Measurements from ENCODE around the gene EEIG1. TPM values are rescaled to one million over a fixed set of nuclear protein-coding genes. Genes with fewer than 3 reads are reported as not detected.

EEIG1 gene
- total and polyA plus RNA-seq, 2 of the 4 experiments (the other 2 are of a cell fraction) = 1.1 to 23.2 TPM

DNA sequence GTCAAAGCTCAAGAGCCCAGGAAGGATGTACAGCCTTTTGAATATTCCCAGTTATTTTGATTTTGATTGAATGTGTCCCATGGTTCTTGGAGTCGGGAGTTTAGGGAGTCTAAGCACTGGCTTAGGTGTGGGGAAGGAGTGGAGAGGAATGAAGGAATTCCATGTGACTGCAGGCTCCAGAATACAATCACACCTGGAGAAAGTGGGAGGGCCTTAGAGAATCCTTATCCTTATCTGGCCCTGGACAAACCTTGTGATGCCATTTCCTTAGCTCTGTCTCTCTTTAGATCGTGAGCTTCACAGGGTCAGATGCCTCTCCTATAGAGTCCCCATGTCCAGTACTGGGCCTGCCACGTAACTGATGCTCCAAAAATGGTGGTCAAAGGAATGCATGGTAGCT, 4.2 kb upstream of the EEIG1 start:
- H3K23ac ChIP-seq (ENCODE audit: low read depth, low read length) = no peak overlapping the region
- ChIA-PET POLR2A (ENCODE audit: unreplicated experiment) (no interaction called here), CTCF (no interaction called here)
- H3K4me2 ChIP-seq (ENCODE audit: low read depth, low read length) = no peak overlapping the region
- 40% methylated on average over 1 of the region's 3 CpGs; no CpG with 5 or more reads in 1 of the 2 experiments for WGBS, 2 experiments (ENCODE audit: extremely low coverage in 2 of 2, insufficient read length in 1 of 2)
- no peak overlapping the region for H3K56ac ChIP-seq (ENCODE audit: extremely low read depth, insufficient read depth, low read length)
- H4K91ac ChIP-seq (ENCODE audit: insufficient read depth, low read depth, low read length) = no peak overlapping the region
- ATAC-seq (ENCODE audit: low read depth) (no peak), DNase-seq (no peak)
- no peak overlapping the region for H2BK5ac ChIP-seq (ENCODE audit: low read depth, low read length, poor library complexity, severe bottlenecking)
- H3K9me1 ChIP-seq (ENCODE audit: insufficient read depth, low read length) = peaks cover 4% of the 10 kb centered on the region; the same call in 1 of the 2 replicates
- H2BK15ac ChIP-seq (ENCODE audit: low read depth, low read length) = no peak overlapping the region
- no peak overlapping the region for H3K18ac ChIP-seq (ENCODE audit: low read depth, low read length)
- no peak overlapping the region for H2AK5ac ChIP-seq (ENCODE audit: low read depth, low read length)
- in situ Hi-C loops (cut with MboI; ENCODE audit: low sequenced_read_pairs) (no loop called here), dilution Hi-C loops (cut with HindIII; ENCODE audit: low sequenced_read_pairs, unreplicated experiment) (no loop called here), intact Hi-C loops (cut with micrococcal nuclease) (no loop called here)
- H3K4me3 ChIP-seq (ENCODE audit: insufficient read depth, low read depth, low read length) = no peak overlapping the region
- H3K4me1 ChIP-seq (ENCODE audit: control insufficient read depth, insufficient read depth, low read length) = peaks cover 6% of the 10 kb centered on the region
- no peak overlapping the region for H2AFZ ChIP-seq (replicated peaks; ENCODE audit: low read length, poor library complexity)
- H4K20me1 ChIP-seq (ENCODE audit: insufficient read depth, low read length) = peaks cover 3% of the 10 kb centered on the region
- no peak overlapping the region for H2AK9ac ChIP-seq (replicated peaks; ENCODE audit: low read depth, low read length, poor library complexity)
- H3K14ac ChIP-seq (replicated peaks; ENCODE audit: low read depth, low read length) = no peak overlapping the region
- no peak overlapping the region for H4K5ac ChIP-seq (ENCODE audit: low read depth, low read length)
- no peaks in the 10 kb centered on the region for H3K27me3 ChIP-seq (ENCODE audit: control insufficient read depth, insufficient read depth, low read length)
- H2BK120ac ChIP-seq (ENCODE audit: low read depth, low read length) = no peak overlapping the region
- H3K36me3 ChIP-seq (ENCODE audit: control insufficient read depth, insufficient read depth, low read length) = no peaks in the 10 kb centered on the region
- no TSS peak for BruUV-seq (replicated peaks)
- H3K9me3 ChIP-seq (ENCODE audit: control insufficient read depth, insufficient read depth, low read length) = no peaks in the 10 kb centered on the region
- no peak overlapping the region for H3K4ac ChIP-seq (ENCODE audit: low read depth, low read length)
- H3K27ac ChIP-seq (ENCODE audit: insufficient read depth, low read length) = no peak overlapping the region
- H3K9ac ChIP-seq (ENCODE audit: low read depth, low read length) = no peak overlapping the region
- peaks cover 0 to 11% of the 10 kb centered on the region in 2 experiments; a peak in 3 of 4 replicates for H3K79me1 ChIP-seq (ENCODE audit: low read depth in 1 of 2, low read length in 2 of 2)
- H2BK20ac ChIP-seq (ENCODE audit: low read depth, low read length) = no peak overlapping the region
- TF ChIP-seq BHLHE40 (IDR thresholded peaks at IDR 0.05; ENCODE audit: low read depth, low read length) = no peak
- TF ChIP-seq CEBPB (IDR thresholded peaks at IDR 0.05; ENCODE audit: low read depth, low read length) = no peak
- TF ChIP-seq CHD1 (IDR thresholded peaks at IDR 0.05; ENCODE audit: low read depth, low read length) = no peak
- TF ChIP-seq, protein P1, sequence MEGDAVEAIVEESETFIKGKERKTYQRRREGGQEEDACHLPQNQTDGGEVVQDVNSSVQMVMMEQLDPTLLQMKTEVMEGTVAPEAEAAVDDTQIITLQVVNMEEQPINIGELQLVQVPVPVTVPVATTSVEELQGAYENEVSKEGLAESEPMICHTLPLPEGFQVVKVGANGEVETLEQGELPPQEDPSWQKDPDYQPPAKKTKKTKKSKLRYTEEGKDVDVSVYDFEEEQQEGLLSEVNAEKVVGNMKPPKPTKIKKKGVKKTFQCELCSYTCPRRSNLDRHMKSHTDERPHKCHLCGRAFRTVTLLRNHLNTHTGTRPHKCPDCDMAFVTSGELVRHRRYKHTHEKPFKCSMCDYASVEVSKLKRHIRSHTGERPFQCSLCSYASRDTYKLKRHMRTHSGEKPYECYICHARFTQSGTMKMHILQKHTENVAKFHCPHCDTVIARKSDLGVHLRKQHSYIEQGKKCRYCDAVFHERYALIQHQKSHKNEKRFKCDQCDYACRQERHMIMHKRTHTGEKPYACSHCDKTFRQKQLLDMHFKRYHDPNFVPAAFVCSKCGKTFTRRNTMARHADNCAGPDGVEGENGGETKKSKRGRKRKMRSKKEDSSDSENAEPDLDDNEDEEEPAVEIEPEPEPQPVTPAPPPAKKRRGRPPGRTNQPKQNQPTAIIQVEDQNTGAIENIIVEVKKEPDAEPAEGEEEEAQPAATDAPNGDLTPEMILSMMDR (conservative IDR thresholded peaks at IDR 0.05; ENCODE audit: low read depth, low read length) = no peak
- TF ChIP-seq SMC3 (IDR thresholded peaks at IDR 0.05; ENCODE audit: low read depth, low read length) = no peak
- TF ChIP-seq RFX5 (IDR thresholded peaks at IDR 0.05; ENCODE audit: low read depth, low read length) = no peak
- TF ChIP-seq RCOR1 (IDR thresholded peaks at IDR 0.05; ENCODE audit: insufficient replicate concordance, low read length) = no peak
- TF ChIP-seq, protein P2, sequence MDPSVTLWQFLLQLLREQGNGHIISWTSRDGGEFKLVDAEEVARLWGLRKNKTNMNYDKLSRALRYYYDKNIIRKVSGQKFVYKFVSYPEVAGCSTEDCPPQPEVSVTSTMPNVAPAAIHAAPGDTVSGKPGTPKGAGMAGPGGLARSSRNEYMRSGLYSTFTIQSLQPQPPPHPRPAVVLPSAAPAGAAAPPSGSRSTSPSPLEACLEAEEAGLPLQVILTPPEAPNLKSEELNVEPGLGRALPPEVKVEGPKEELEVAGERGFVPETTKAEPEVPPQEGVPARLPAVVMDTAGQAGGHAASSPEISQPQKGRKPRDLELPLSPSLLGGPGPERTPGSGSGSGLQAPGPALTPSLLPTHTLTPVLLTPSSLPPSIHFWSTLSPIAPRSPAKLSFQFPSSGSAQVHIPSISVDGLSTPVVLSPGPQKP (IDR thresholded peaks at IDR 0.05; ENCODE audit: borderline replicate concordance, low read depth, low read length) = no peak
- TF ChIP-seq MAZ (IDR thresholded peaks at IDR 0.05; ENCODE audit: borderline replicate concordance, low read depth, low read length) = no peak
- no peak for TF ChIP-seq POLR2A (IDR thresholded peaks at IDR 0.05; ENCODE audit: low read depth, low read length)
- TF ChIP-seq, protein P3, sequence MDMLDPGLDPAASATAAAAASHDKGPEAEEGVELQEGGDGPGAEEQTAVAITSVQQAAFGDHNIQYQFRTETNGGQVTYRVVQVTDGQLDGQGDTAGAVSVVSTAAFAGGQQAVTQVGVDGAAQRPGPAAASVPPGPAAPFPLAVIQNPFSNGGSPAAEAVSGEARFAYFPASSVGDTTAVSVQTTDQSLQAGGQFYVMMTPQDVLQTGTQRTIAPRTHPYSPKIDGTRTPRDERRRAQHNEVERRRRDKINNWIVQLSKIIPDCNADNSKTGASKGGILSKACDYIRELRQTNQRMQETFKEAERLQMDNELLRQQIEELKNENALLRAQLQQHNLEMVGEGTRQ (IDR thresholded peaks at IDR 0.05; ENCODE audit: low read depth, low read length) = no peak
- H4K8ac ChIP-seq (ENCODE audit: low read depth in 2 of 2, low read length in 2 of 2) = no peak overlapping the region
